ENCODE measurements around the gene ASTN2. TPM values are rescaled to one million over a fixed set of nuclear protein-coding genes. Genes with fewer than 3 reads are reported as not detected.

Gene ASTN2
- total RNA-seq, 6 experiments from 2014 or later, result 0.91 to 3.1 (median 2.5) TPM

- no peaks in the 10 kb centered on the region for H3K36me3 ChIP-seq
- H3K4me3 ChIP-seq, result no peak overlapping the region
- H3K27ac ChIP-seq, result no peak overlapping the region
- H3K27me3 ChIP-seq, result no peaks in the 10 kb centered on the region
- TF ChIP-seq CTCF (IDR thresholded peaks at IDR 0.05) (no peak), POLR2A (IDR thresholded peaks at IDR 0.05) (no peak)
- H3K9me3 ChIP-seq, result peaks cover 0 to 9% (median 0%) of the 10 kb centered on the region in 4 donors
- H3K4me1 ChIP-seq, result peaks cover 0 to 15% (median 7%) of the 10 kb centered on the region in 4 donors
- WGBS (ENCODE audit: insufficient coverage, low coverage, low lambda C conversion rate, missing lambda C conversion rate), result 52% methylated on average over 2 of the region's 3 CpGs
- intact Hi-C loops (cut with DNase I), result no loop called here
- DNase-seq (no peak), ATAC-seq (peak; percentile 61 to 82 (median 68))
These were observed 889.9 kb downstream of the ASTN2 start for GRCh38 chr9:116524778-116525470.

DNA sequence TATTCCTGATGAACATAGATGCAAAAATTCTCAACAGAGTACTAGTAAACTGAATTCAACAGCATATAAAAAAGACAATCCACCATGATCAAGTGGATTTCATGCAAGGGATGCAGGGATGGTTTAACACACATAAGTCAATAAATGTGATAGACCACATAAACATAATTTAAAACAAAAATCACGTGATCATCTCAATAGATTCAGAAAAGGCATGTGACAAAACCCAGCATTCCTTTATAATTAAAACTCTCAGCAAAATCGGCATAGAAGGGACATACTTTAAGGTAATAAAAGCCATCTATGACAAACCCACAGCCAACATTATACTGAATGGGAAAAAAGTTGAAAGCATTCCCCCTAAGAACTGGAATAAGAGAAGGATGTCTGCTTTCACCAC, 894.6 kb downstream of the ASTN2 start:
- Histone ChIP-seq H3K4me1 (peaks cover 0 to 10% (median 5%) of the 10 kb centered on the region in 4 donors), H3K4me3 (no peak overlapping the region), H3K27me3 (no peaks in the 10 kb centered on the region), H3K27ac (no peak overlapping the region), H3K36me3 (no peaks in the 10 kb centered on the region), H3K9me3 (peaks cover 0 to 9% (median 0%) of the 10 kb centered on the region in 4 donors)
- 88% methylated on average over 2 of the region's 2 CpGs for WGBS (ENCODE audit: insufficient coverage, low coverage, low lambda C conversion rate, missing lambda C conversion rate)
- intact Hi-C loops (cut with DNase I), result no loop called here
- TF ChIP-seq POLR2A (IDR thresholded peaks at IDR 0.05) (no peak), CTCF (IDR thresholded peaks at IDR 0.05) (no peak)
- DNase-seq, result no peak
- ATAC-seq, result no peak

DNA sequence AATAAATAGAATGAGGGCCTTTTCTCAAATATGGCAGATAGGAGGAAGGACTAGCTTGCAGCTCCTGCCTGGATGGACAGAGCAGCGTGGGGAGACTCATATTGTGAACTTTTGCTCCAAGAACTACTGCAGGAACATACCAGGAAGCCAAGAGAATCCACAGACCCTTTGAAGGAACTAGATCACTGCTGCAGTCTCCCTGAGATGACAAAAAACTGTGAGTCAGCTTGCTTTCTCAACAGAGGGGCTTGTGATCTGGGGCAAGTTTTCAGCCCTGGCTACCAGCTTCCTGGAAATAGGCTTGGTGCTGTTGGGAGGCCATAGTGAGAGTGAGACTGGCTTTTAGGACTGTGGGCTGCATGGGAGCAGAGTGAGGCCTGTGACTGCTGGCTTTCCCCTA, 898.4 kb downstream of the ASTN2 start:
- intact Hi-C loops (cut with DNase I), result no loop called here
- H3K4me3 ChIP-seq, result no peak overlapping the region
- TF ChIP-seq CTCF (IDR thresholded peaks at IDR 0.05), result no peak
- TF ChIP-seq POLR2A (IDR thresholded peaks at IDR 0.05), result no peak
- ATAC-seq, result no peak
- no peak overlapping the region for H3K27ac ChIP-seq
- WGBS (ENCODE audit: insufficient coverage, low coverage, low lambda C conversion rate, missing lambda C conversion rate), result 50% methylated on average over 1 of the region's 1 CpG
- H3K9me3 ChIP-seq, result peaks cover 0 to 9% (median 0%) of the 10 kb centered on the region in 4 donors
- H3K4me1 ChIP-seq, result no peaks in the 10 kb centered on the region
- no peaks in the 10 kb centered on the region for H3K36me3 ChIP-seq
- H3K27me3 ChIP-seq, result no peaks in the 10 kb centered on the region
- no peak for DNase-seq

- intact Hi-C loops (cut with DNase I), result no loop called here
- Histone ChIP-seq H3K36me3 (no peaks in the 10 kb centered on the region), H3K4me1 (no peaks in the 10 kb centered on the region), H3K27me3 (no peaks in the 10 kb centered on the region), H3K4me3 (no peak overlapping the region), H3K9me3 (peaks cover 0 to 3% (median 0%) of the 10 kb centered on the region in 4 donors), H3K27ac (no peak overlapping the region)
- TF ChIP-seq CTCF (IDR thresholded peaks at IDR 0.05), result no peak
- no peak for TF ChIP-seq POLR2A (IDR thresholded peaks at IDR 0.05)
- ATAC-seq (no peak), DNase-seq (no peak)
These were observed 899.3 kb downstream of the ASTN2 start for GRCh38 chr9:116515541-116515940.

All from right lobe of liver (tissue), 6 donors.